Measurements from ENCODE around the gene FRMD8.

FRMD8 gene

GRCh38 chr11:65425971-65426838 is 39.8 kb downstream of the FRMD8 start:
- peak; percentile 99 for DNase-seq

- peak; percentile 57 for DNase-seq
Measured at GRCh38 chr11:65426839-65427690, 40.6 kb downstream of the FRMD8 start.

GRCh38 chr11:65427691-65428577 is 41.5 kb downstream of the FRMD8 start:
- DNase-seq = peak; percentile 50

- peak; percentile 11 for DNase-seq
Measured at GRCh38 chr11:65428578-65429067, 42.2 kb downstream of the FRMD8 start.

- peak; percentile 57 for DNase-seq
Measured at GRCh38 chr11:65429068-65429681, 42.7 kb downstream of the FRMD8 start.

GRCh38 chr11:65429724-65430405 is 43.4 kb downstream of the FRMD8 start:
- peak; percentile 57 for DNase-seq

- DNase-seq = peak; percentile 67
Measured at GRCh38 chr11:65430406-65431217, 44.2 kb downstream of the FRMD8 start.

GRCh38 chr11:65431451-65432099 is 45.1 kb downstream of the FRMD8 start:
- DNase-seq = peak; percentile 70

- no peak for DNase-seq
Measured at GRCh38 chr11:65432100-65432650, 45.7 kb downstream of the FRMD8 start.

GRCh38 chr11:65432686-65433582 is 46.5 kb downstream of the FRMD8 start:
- peak; percentile 49 for DNase-seq

GRCh38 chr11:65433657-65434056 is 47.2 kb downstream of the FRMD8 start:
- DNase-seq = no peak

GRCh38 chr11:65434057-65434666 is 47.7 kb downstream of the FRMD8 start:
- DNase-seq = no peak

GRCh38 chr11:65434667-65435410 is 48.4 kb downstream of the FRMD8 start:
- no peak for DNase-seq

- DNase-seq = no peak
Measured at GRCh38 chr11:65435411-65435931, 49.0 kb downstream of the FRMD8 start.

- DNase-seq = no peak
Measured at GRCh38 chr11:65435981-65436411, 49.6 kb downstream of the FRMD8 start.

GRCh38 chr11:65436412-65437032 is 50.1 kb downstream of the FRMD8 start:
- DNase-seq = no peak
